ENCODE measurements around the gene DEPDC5.

The DEPDC5 gene

GRCh38 chr22:31926969-31927368 is 173.2 kb downstream of the DEPDC5 start:
- Histone ChIP-seq H3K4me1 (no peaks in the 10 kb centered on the region), H3K36me3 (ENCODE audit: control insufficient read depth, insufficient read depth, low read length) (no peaks in the 10 kb centered on the region), H3K9me3 (ENCODE audit: control insufficient read depth, low read length) (no peaks in the 10 kb centered on the region), H2AFZ (no peak overlapping the region), H3K4me2 (ENCODE audit: low read length) (no peak overlapping the region), H3K27ac (no peak overlapping the region), H3K27me3 (ENCODE audit: control insufficient read depth, insufficient read depth, low read length) (no peaks in the 10 kb centered on the region), H3K9ac (no peak overlapping the region), H3K79me2 (no peaks in the 10 kb centered on the region), H3K4me3 (ENCODE audit: low read depth, low read length) (no peak overlapping the region)
- no peak for TF ChIP-seq CTCF (IDR thresholded peaks at IDR 0.05)

- H3K27me3 ChIP-seq (ENCODE audit: control insufficient read depth, insufficient read depth, low read length): no peaks in the 10 kb centered on the region
- TF ChIP-seq CTCF (IDR thresholded peaks at IDR 0.05): no peak
- H3K9me3 ChIP-seq (ENCODE audit: control insufficient read depth, low read length): no peaks in the 10 kb centered on the region
- no peak overlapping the region for H3K4me2 ChIP-seq (ENCODE audit: low read length)
- no peaks in the 10 kb centered on the region for H3K36me3 ChIP-seq (ENCODE audit: control insufficient read depth, insufficient read depth, low read length)
- H3K27ac ChIP-seq: no peak overlapping the region
- no peaks in the 10 kb centered on the region for H3K79me2 ChIP-seq
- no peak overlapping the region for H3K4me3 ChIP-seq (ENCODE audit: low read depth, low read length)
- no peak overlapping the region for H2AFZ ChIP-seq
- H3K4me1 ChIP-seq: no peaks in the 10 kb centered on the region
- H3K9ac ChIP-seq: no peak overlapping the region
These were observed 173.7 kb downstream of the DEPDC5 start for GRCh38 chr22:31927562-31927961.

- Histone ChIP-seq H3K27ac (no peak overlapping the region), H2AFZ (no peak overlapping the region), H3K9me3 (ENCODE audit: control insufficient read depth, low read length) (no peaks in the 10 kb centered on the region), H3K27me3 (ENCODE audit: control insufficient read depth, insufficient read depth, low read length) (no peaks in the 10 kb centered on the region), H3K9ac (no peak overlapping the region), H3K4me3 (ENCODE audit: low read depth, low read length) (no peak overlapping the region), H3K36me3 (ENCODE audit: control insufficient read depth, insufficient read depth, low read length) (no peaks in the 10 kb centered on the region), H3K79me2 (no peaks in the 10 kb centered on the region), H3K4me1 (no peaks in the 10 kb centered on the region), H3K4me2 (ENCODE audit: low read length) (no peak overlapping the region)
- no peak for TF ChIP-seq CTCF (IDR thresholded peaks at IDR 0.05)
These were observed 175.5 kb downstream of the DEPDC5 start for GRCh38 chr22:31929167-31929930.

GRCh38 chr22:31932863-31933262 is 179.0 kb downstream of the DEPDC5 start:
- Histone ChIP-seq H3K27me3 (ENCODE audit: control insufficient read depth, insufficient read depth, low read length) (no peaks in the 10 kb centered on the region), H3K4me1 (no peaks in the 10 kb centered on the region), H3K9ac (no peak overlapping the region), H3K4me2 (ENCODE audit: low read length) (no peak overlapping the region), H3K36me3 (ENCODE audit: control insufficient read depth, insufficient read depth, low read length) (no peaks in the 10 kb centered on the region), H3K4me3 (ENCODE audit: low read depth, low read length) (no peak overlapping the region), H2AFZ (no peak overlapping the region), H3K9me3 (ENCODE audit: control insufficient read depth, low read length) (no peaks in the 10 kb centered on the region), H3K79me2 (no peaks in the 10 kb centered on the region), H3K27ac (no peak overlapping the region)
- TF ChIP-seq CTCF (IDR thresholded peaks at IDR 0.05): no peak

GRCh38 chr22:31933406-31933805 is 179.6 kb downstream of the DEPDC5 start:
- Histone ChIP-seq H2AFZ (no peak overlapping the region), H3K4me1 (no peaks in the 10 kb centered on the region), H3K4me2 (ENCODE audit: low read length) (no peak overlapping the region), H3K9me3 (ENCODE audit: control insufficient read depth, low read length) (no peaks in the 10 kb centered on the region), H3K79me2 (no peaks in the 10 kb centered on the region), H3K9ac (no peak overlapping the region), H3K4me3 (ENCODE audit: low read depth, low read length) (no peak overlapping the region), H3K27me3 (ENCODE audit: control insufficient read depth, insufficient read depth, low read length) (no peaks in the 10 kb centered on the region), H3K36me3 (ENCODE audit: control insufficient read depth, insufficient read depth, low read length) (no peaks in the 10 kb centered on the region), H3K27ac (no peak overlapping the region)
- TF ChIP-seq CTCF (IDR thresholded peaks at IDR 0.05): no peak

Measured in parathyroid adenoma (tissue), 2 donors.